SK-N-SH treated with all-trans-retinoic acid at 6 μM for 48 hours (cell line): ENCODE measurements around the gene PHLDB3.

Experiments
- CSDC2 ChIP-seq: fragments of 250-450 bp; sonication (Bioruptor Pico); IDR thresholded peaks from 2 replicates; pipeline ENCODE4 v1.5.0; 2020; ENCODE audit warnings: mild to moderate bottlenecking, moderate library complexity
- GLIS3 ChIP-seq: fragments of 250-450 bp; sonication (Bioruptor Pico); IDR thresholded peaks from 2 replicates; pipeline ENCODE4 v1.5.0; 2020; ENCODE audit warnings: mild to moderate bottlenecking, moderate library complexity
- ISL1 ChIP-seq: fragments of 250-450 bp; sonication (Bioruptor Pico); IDR thresholded peaks from 2 replicates; pipeline ENCODE4 v2.1.2; 2022; ENCODE audit warnings: mild to moderate bottlenecking, moderate library complexity
- PATZ1 ChIP-seq: fragments of 250-450 bp; sonication (Bioruptor Pico); IDR thresholded peaks from 2 replicates; pipeline ENCODE4 v1.8.0; 2020; ENCODE audit warnings: mild to moderate bottlenecking, moderate library complexity, borderline replicate concordance
- POU6F1 ChIP-seq: fragments of 250-450 bp; sonication (Bioruptor Pico); IDR thresholded peaks from 2 replicates; pipeline ENCODE4 v1.8.0; 2021; ENCODE audit warnings: low read depth, mild to moderate bottlenecking, moderate library complexity, borderline replicate concordance
- RARB ChIP-seq: fragments of 250-450 bp; sonication (Bioruptor Pico); IDR thresholded peaks from 2 replicates; pipeline ENCODE4 v1.8.0; 2021; ENCODE audit warnings: mild to moderate bottlenecking, moderate library complexity
- TCF4 ChIP-seq: fragments of 250-450 bp; sonication (Bioruptor Pico); IDR thresholded peaks from 2 replicates; pipeline ENCODE4 v1.8.0; 2021; ENCODE audit warnings: mild to moderate bottlenecking, moderate library complexity, borderline replicate concordance
- ZC3H10 ChIP-seq: fragments of 250-450 bp; sonication (Bioruptor Pico); IDR thresholded peaks from 2 replicates; pipeline ENCODE4 v1.5.1; 2021; ENCODE audit warnings: mild to moderate bottlenecking, moderate library complexity
- ZFP30 ChIP-seq: fragments of 450-650 bp; formaldehyde crosslinking; IDR thresholded peaks from 2 replicates; pipeline ENCODE4 v1.5.0; 2022; ENCODE audit warnings: mild to moderate bottlenecking, moderate library complexity
- ZNF70 ChIP-seq: fragments of 450-650 bp; formaldehyde crosslinking; IDR thresholded peaks from 2 replicates; pipeline ENCODE4 v1.5.0; 2020; ENCODE audit warnings: mild to moderate bottlenecking, moderate library complexity

GRCh38 chr19:43474487-43474886 is 30.1 kb downstream of the PHLDB3 start:
- no peak for TF ChIP-seq ISL1 (CRISPR knock-in tag)
- TF ChIP-seq POU6F1 (CRISPR knock-in tag), result no peak
- no peak for TF ChIP-seq PATZ1
- no peak for TF ChIP-seq CSDC2
- TF ChIP-seq GLIS3 (CRISPR knock-in tag), result no peak
- no peak for TF ChIP-seq ZC3H10 (CRISPR knock-in tag)
- TF ChIP-seq TCF4 (CRISPR knock-in tag), result no peak
- TF ChIP-seq ZNF70 (CRISPR knock-in tag), result no peak
- TF ChIP-seq ZFP30 (CRISPR knock-in tag), result no peak
- no peak for TF ChIP-seq RARB (CRISPR knock-in tag)
